GM12864 (cell line): ENCODE measurements around the gene CFAP54.
A peak's percentile ranks its signal among the peaks of the same experiment; 100 is the strongest.

Source experiments
- DNase-seq: peaks from one replicate; pipeline ENCODE4 v3.0.0-alpha.2; 2011; ENCODE audit warnings: low read depth
- H3K4me3 ChIP-seq: 2 replicates; pipeline ENCODE4 v1.5.1; 2011; ENCODE audit warnings: mild to moderate bottlenecking, low read depth, low read length, control low read depth
- TF ChIP-seq, protein P1 (sequence below): IDR thresholded peaks from 2 replicates; pipeline ENCODE4 v1.5.1; 2011; ENCODE audit warnings: low read depth, mild to moderate bottlenecking, moderate library complexity, low read length, control low read depth, inconsistent platforms; ENCODE audit errors: missing control alignments

Gene CFAP54

DNA sequence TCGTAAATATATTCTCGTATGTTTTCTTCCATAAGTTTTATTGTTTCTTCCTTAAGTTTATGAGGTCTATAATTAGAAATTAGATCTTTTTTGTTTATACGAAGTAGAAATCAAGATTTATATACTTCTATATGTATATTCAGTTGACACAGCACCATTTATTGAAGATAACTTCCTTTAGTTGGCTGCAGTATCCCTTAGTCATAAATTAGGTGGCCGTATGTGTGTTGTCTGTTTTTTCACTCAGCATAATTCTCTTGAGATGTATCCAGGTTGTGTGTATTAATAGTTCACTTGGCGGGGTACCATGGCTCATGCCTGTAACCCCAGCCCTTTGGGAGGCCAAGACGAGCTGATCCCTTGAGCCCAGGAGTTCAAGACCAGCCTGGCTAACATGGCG, 40.5 kb downstream of the CFAP54 start:
- no peak for DNase-seq
- TF ChIP-seq, protein P1, sequence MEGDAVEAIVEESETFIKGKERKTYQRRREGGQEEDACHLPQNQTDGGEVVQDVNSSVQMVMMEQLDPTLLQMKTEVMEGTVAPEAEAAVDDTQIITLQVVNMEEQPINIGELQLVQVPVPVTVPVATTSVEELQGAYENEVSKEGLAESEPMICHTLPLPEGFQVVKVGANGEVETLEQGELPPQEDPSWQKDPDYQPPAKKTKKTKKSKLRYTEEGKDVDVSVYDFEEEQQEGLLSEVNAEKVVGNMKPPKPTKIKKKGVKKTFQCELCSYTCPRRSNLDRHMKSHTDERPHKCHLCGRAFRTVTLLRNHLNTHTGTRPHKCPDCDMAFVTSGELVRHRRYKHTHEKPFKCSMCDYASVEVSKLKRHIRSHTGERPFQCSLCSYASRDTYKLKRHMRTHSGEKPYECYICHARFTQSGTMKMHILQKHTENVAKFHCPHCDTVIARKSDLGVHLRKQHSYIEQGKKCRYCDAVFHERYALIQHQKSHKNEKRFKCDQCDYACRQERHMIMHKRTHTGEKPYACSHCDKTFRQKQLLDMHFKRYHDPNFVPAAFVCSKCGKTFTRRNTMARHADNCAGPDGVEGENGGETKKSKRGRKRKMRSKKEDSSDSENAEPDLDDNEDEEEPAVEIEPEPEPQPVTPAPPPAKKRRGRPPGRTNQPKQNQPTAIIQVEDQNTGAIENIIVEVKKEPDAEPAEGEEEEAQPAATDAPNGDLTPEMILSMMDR = no peak
- no peak overlapping the region for H3K4me3 ChIP-seq

DNA sequence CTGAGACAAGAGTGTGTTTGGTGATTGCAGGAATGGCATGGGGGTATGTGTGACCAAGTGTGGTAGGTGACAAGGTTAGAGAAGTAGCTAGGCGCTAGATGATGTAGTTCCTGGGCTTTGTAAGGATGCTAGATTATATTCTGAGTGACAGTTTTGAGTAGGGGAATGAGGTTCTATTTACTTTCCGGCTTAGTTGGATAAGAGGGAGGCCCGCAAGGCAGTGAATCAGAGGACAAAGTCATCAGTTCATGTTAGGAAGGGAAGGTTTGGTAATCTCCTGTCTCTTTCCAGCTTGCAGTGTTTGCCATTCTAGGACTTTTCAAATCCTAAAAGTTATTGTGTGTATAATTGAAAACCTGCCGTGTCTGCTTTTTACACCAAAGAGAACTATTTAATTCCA, 45.0 kb downstream of the CFAP54 start:
- no peak for DNase-seq
- TF ChIP-seq, protein P1 = no peak
- H3K4me3 ChIP-seq = no peak overlapping the region

DNA sequence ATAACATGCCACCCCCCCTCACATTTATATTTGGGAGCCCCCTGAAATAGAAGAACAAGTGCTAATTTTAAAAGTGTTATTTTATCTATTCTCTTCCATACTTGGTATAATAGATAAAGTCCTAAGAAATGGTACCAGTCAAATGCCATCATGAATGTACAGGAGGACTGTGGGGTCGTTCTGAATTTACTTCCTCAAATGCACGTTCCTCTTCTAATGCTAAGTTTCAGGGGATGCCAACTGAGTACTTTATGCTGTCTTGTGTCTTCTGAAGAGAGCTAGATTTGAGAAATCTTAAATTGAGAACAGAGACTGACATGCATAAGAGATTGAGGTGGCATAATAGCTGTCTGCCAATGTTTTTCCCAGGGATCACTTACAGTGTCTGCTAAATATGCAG, 59.0 kb downstream of the CFAP54 start:
- DNase-seq = no peak

DNA sequence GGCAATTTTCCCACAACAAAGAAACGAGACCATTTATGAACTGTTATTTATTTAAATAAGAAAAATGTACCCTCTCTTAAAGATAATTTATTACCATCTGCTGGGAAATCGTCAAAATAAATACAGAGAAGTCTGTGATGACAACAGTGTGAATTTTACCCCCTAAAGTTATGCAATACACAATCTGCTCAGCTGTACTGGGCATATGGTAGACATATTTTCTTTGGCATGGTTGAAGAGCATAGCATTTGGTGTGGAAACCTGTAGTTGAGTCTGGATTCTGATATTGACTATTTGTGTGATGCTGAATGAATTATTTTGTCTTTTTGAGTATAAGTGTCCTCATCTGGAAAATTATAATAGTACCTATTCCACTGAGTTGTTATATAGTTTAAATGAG, 60.0 kb downstream of the CFAP54 start:
- TF ChIP-seq, protein P1 = no peak
- H3K4me3 ChIP-seq = no peak overlapping the region
- no peak for DNase-seq

More for the DNA sequence above, 59.0 kb downstream of the CFAP54 start:
- no peak overlapping the region for H3K4me3 ChIP-seq
- TF ChIP-seq, protein P1 = no peak

DNA sequence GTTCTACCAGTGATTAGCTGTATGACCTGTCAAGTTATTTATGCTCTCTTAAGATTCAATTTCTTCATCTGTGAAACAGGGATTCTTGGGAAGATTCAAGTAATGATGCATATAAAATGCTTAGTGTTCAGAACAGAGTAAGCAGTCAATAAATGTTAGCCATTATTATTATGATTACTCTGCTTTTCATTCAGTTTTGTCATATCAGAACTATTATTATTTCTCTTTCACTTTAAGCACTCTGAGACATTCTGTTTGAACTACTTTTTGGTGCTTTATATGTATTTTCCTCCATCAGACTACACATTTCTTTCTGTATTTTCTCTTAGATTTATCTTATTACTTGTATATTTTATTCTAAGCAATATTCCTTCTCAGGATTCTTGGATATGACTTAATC, 81.2 kb downstream of the CFAP54 start:
- TF ChIP-seq, protein P1 = no peak
- no peak overlapping the region; the same call in 1 of the 2 replicates for H3K4me3 ChIP-seq
- no peak for DNase-seq

DNA sequence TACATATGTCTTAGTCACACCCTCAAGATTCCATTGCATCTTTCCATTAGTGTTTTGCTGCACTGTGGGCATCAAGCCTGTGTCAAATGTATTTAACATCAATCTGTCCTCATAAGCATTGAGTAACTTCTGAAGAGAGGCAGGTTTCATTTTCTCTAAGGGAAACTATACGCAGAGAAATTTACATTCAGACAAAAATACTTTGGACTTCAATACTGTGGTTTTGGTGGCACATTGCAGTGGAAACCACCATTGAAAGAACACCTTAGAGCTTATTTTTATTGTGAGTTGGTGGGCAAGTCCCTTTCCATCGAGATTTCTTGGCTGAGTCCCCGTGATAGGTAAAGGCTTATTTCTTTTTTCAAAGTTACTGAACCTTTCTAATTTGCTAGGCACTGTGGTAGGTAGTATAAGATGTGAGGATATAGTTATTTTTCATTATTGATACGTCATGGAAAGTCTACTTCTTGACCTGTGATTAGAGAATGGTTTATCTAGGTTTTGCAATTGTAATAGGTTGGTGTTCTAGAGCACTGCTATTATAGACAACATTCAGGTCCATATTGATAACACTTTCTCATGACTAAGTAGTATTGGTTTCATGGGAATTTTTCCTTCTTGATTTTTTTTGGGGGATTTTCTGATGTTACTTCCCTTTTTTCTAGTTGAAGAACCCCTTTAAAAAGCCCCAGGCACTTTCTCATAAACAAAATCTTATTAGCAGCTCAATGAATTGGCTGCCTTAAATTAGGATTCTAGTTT, 81.9 kb downstream of the CFAP54 start:
- peak overlapping the region; percentile 36; the same call in 1 of the 2 replicates for H3K4me3 ChIP-seq
- TF ChIP-seq, protein P1 = no peak
- peak; percentile 62 for DNase-seq
